H9 (cell line): Measurements from ENCODE around the gene COG3. TPM values are rescaled to one million over a fixed set of nuclear protein-coding genes. Genes with fewer than 3 reads are reported as not detected.

Experiments used
- DNase-seq: peaks from one replicate; pipeline ENCODE4 v3.0.0-alpha.2; 2017
- H2AFZ ChIP-seq: one replicate; pipeline ENCODE4 v1.6.1; 2013; ENCODE audit warnings: mild to moderate bottlenecking, low read length, control low read depth, moderate library complexity
- H2AK5ac ChIP-seq: 2 replicates; pipeline ENCODE4 v1.6.1; 2013; ENCODE audit warnings: low read length, control low read depth, mixed read lengths; ENCODE audit not compliant: insufficient read length
- H2BK120ac ChIP-seq: one replicate; pipeline ENCODE4 v1.6.1; 2013; ENCODE audit warnings: low read depth, mild to moderate bottlenecking, low read length, control low read depth, inconsistent platforms; ENCODE audit not compliant: poor library complexity, severe bottlenecking
- H2BK12ac ChIP-seq: 2 replicates; pipeline ENCODE4 v1.6.1; 2013; ENCODE audit warnings: low read length, control low read depth, mixed read lengths, low read depth; ENCODE audit not compliant: insufficient read length
- H2BK15ac ChIP-seq: 2 replicates; pipeline ENCODE4 v1.6.1; 2013; ENCODE audit warnings: low read depth, low read length, control low read depth
- H2BK20ac ChIP-seq: one replicate; pipeline ENCODE4 v1.6.1; 2013; ENCODE audit warnings: low read depth, mild to moderate bottlenecking, low read length, control low read depth, inconsistent platforms; ENCODE audit not compliant: poor library complexity, severe bottlenecking
- H2BK5ac ChIP-seq: 2 replicates; pipeline ENCODE4 v1.6.1; 2013; ENCODE audit warnings: low read length, control low read depth, mixed read lengths; ENCODE audit not compliant: insufficient read length
- H3K14ac ChIP-seq: 2 replicates; pipeline ENCODE4 v1.6.1; 2013; ENCODE audit warnings: low read length, control low read depth; ENCODE audit not compliant: insufficient read depth
- H3K18ac ChIP-seq: 2 replicates; pipeline ENCODE4 v1.6.1; 2013; ENCODE audit warnings: low read depth, mild to moderate bottlenecking, mixed read lengths, low read length, control low read depth; ENCODE audit not compliant: insufficient read length
- H3K23ac ChIP-seq: 2 replicates; pipeline ENCODE4 v1.6.1; 2013; ENCODE audit warnings: low read length, control low read depth, mixed read lengths, low read depth; ENCODE audit not compliant: insufficient read length
- H3K23me2 ChIP-seq: 2 replicates; pipeline ENCODE4 v1.6.1; 2013; ENCODE audit warnings: low read depth, mild to moderate bottlenecking, mixed read lengths, low read length, control low read depth; ENCODE audit not compliant: insufficient read length, poor library complexity, severe bottlenecking
- H3K27ac ChIP-seq: 2 replicates; pipeline ENCODE4 v1.5.1; 2013; ENCODE audit warnings: low read length, control low read depth, mixed read lengths, low read depth; ENCODE audit not compliant: insufficient read length
- H3K27me3 ChIP-seq: 2 replicates; pipeline ENCODE4 v1.6.1; 2013; ENCODE audit warnings: low read length, control low read depth, inconsistent platforms; ENCODE audit not compliant: insufficient read depth
- H3K4ac ChIP-seq: 2 replicates; pipeline ENCODE4 v1.6.1; 2013; ENCODE audit warnings: low read depth, mild to moderate bottlenecking, control low read depth, inconsistent platforms, low read length, moderate library complexity
- H3K4me1 ChIP-seq: 2 replicates; pipeline ENCODE4 v1.6.1; 2013; ENCODE audit warnings: low read length, control low read depth, inconsistent platforms; ENCODE audit not compliant: insufficient read depth
- H3K4me2 ChIP-seq: 2 replicates; pipeline ENCODE4 v1.6.1; 2013; ENCODE audit warnings: low read length, control low read depth, mixed read lengths; ENCODE audit not compliant: insufficient read length, insufficient read depth
- H3K56ac ChIP-seq: 2 replicates; pipeline ENCODE4 v1.6.1; 2013; ENCODE audit warnings: low read depth, mild to moderate bottlenecking, mixed read lengths, low read length, control low read depth; ENCODE audit not compliant: insufficient read length
- H3K79me1 ChIP-seq: 2 replicates; pipeline ENCODE4 v1.6.1; 2013; ENCODE audit warnings: low read depth, mild to moderate bottlenecking, moderate library complexity, low read length, control low read depth, inconsistent platforms; ENCODE audit not compliant: insufficient read depth, poor library complexity, severe bottlenecking
- H3K79me2 ChIP-seq: 2 replicates; pipeline ENCODE4 v1.6.1; 2013; ENCODE audit warnings: low read length, control low read depth, inconsistent platforms; ENCODE audit not compliant: insufficient read depth
- H3K9ac ChIP-seq: 2 replicates; pipeline ENCODE4 v1.6.1; 2013; ENCODE audit warnings: low read length, control low read depth, mixed read lengths; ENCODE audit not compliant: insufficient read length; ENCODE audit errors: extremely low read depth
- H3K9me3 ChIP-seq: one replicate; pipeline ENCODE4 v1.6.1; 2013; ENCODE audit warnings: low read depth, low read length, inconsistent platforms; ENCODE audit not compliant: control insufficient read depth
- H3T11ph ChIP-seq: one replicate; pipeline ENCODE4 v1.6.1; 2013; ENCODE audit warnings: mild to moderate bottlenecking, low read length, control low read depth, inconsistent platforms
- H4K20me1 ChIP-seq: one replicate; pipeline ENCODE4 v1.6.1; 2013; ENCODE audit not compliant: control insufficient read depth, insufficient read length, insufficient read depth
- H4K5ac ChIP-seq: 2 replicates; pipeline ENCODE4 v1.6.1; 2013; ENCODE audit warnings: low read depth, mild to moderate bottlenecking, mixed read lengths, low read length, control low read depth; ENCODE audit not compliant: insufficient read length
- H4K8ac ChIP-seq: replicated peaks from 2 replicates; pipeline ENCODE4 v1.6.1; 2013; ENCODE audit warnings: low read length, control low read depth, mixed read lengths, low read depth; ENCODE audit not compliant: insufficient read length
- H4K91ac ChIP-seq: 2 replicates; pipeline ENCODE4 v1.6.1; 2013; ENCODE audit warnings: low read depth, mild to moderate bottlenecking, moderate library complexity, mixed read lengths, low read length, control low read depth; ENCODE audit not compliant: insufficient read length
- H3K27ac Mint-ChIP-seq, 3 experiments: 2 replicates in 2 of 3; 3 replicates in 1 of 3; pipeline ENCODE4 v1.8.0; 2020 to 2021; ENCODE audit warnings: mixed read lengths in 3 of 3, mild to moderate bottlenecking in 1 of 3, moderate library complexity in 1 of 3
- H3K27me3 Mint-ChIP-seq: 2 replicates; pipeline ENCODE4 v1.8.0; 2021; ENCODE audit warnings: low read depth, mild to moderate bottlenecking, moderate library complexity, mixed read lengths
- H3K36me3 Mint-ChIP-seq, 3 experiments: 2 replicates in 2 of 3; 3 replicates in 1 of 3; pipeline ENCODE4 v1.8.0; 2020 to 2021; ENCODE audit warnings: low read depth in 3 of 3, mixed read lengths in 3 of 3; ENCODE audit not compliant: insufficient read depth in 1 of 3
- H3K4me1 Mint-ChIP-seq, 2 experiments: 2 replicates each; pipeline ENCODE4 v1.8.0; 2020; ENCODE audit warnings: mixed read lengths in 2 of 2
- H3K4me3 Mint-ChIP-seq, 2 experiments: 2 replicates in 1 of 2; 3 replicates in 1 of 2; pipeline ENCODE4 v1.8.0; 2020 to 2021; ENCODE audit warnings: mild to moderate bottlenecking in 2 of 2, mixed read lengths in 2 of 2, moderate library complexity in 1 of 2
- H3K9me3 Mint-ChIP-seq, 2 experiments: 2 replicates in 1 of 2; 3 replicates in 1 of 2; pipeline ENCODE4 v1.8.0; 2020; ENCODE audit warnings: mild to moderate bottlenecking in 2 of 2, mixed read lengths in 2 of 2, moderate library complexity in 1 of 2
- WGBS: extraction: QIAGEN DNeasy Blood & Tissue Kit; methylation state at CpG from one replicate; pipeline ENCODE4 v1.1.7; 2013; ENCODE audit warnings: missing lambda C conversion rate, low lambda C conversion rate, mixed read lengths; ENCODE audit not compliant: insufficient read length; ENCODE audit errors: extremely low coverage; 5-methylcytosine and 5-hydroxymethylcytosine counted together
- total RNA-seq: library from RNA; stranded (reverse); gene quantifications from 2 replicates; pipeline ENCODE4 v1.2.1, GENCODE V29; 2021
- TF ChIP-seq, protein P1 (sequence below): fragments of 200-600 bp; sonication (generic); conservative IDR thresholded peaks from 3 replicates; pipeline ENCODE4 v1.8.0; 2021; ENCODE audit warnings: antibody characterized with exemption, mild to moderate bottlenecking

Gene COG3
- total RNA-seq, 1 experiment from 2014 or later = 16.5 TPM

DNA sequence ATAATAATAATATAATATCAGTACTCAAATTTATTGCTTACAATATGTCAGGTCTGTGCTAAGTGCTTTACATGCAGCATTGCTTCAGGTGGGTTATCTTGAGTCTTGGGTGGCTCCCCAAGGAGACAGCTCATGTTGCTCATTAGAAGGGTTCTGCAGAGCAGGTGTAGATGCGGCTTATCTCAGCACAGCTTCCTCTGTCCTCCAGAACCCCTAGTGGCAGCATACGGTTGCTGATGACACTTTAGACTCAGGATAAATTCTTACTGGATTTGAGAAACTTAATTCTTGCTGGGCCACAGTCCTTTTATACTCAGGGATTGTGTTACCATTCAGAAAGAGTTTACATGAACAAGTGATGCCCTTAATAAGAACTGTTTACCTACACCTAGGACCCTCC, 8.9 kb downstream of the COG3 start:
- no peak overlapping the region for H3K14ac ChIP-seq
- no peak overlapping the region for H2AK5ac ChIP-seq
- H3K23me2 ChIP-seq = no peaks in the 10 kb centered on the region
- H3K36me3 Mint-ChIP-seq = peaks cover 2 to 20% (median 13%) of the 10 kb centered on the region in 3 experiments; a peak in 5 of 7 replicates
- H3K56ac ChIP-seq = no peak overlapping the region
- no peak overlapping the region for H3K4me2 ChIP-seq
- H4K91ac ChIP-seq = no peak overlapping the region
- no peak overlapping the region for H2BK5ac ChIP-seq
- no peak overlapping the region for H2BK12ac ChIP-seq
- no CpG with 5 or more reads among the region's 2 CpGs for WGBS
- H3K4ac ChIP-seq = no peak overlapping the region
- no peaks in the 10 kb centered on the region for H4K20me1 ChIP-seq
- no peak overlapping the region for H3T11ph ChIP-seq
- no peak overlapping the region for H3K23ac ChIP-seq
- H3K27ac Mint-ChIP-seq = no peak overlapping the region
- no peak overlapping the region for H2BK120ac ChIP-seq
- no peak overlapping the region for H2BK20ac ChIP-seq
- no peaks in the 10 kb centered on the region for H3K4me1 ChIP-seq
- H3K79me1 ChIP-seq = peaks cover 2% of the 10 kb centered on the region
- no peaks in the 10 kb centered on the region for H3K9me3 ChIP-seq
- H3K27ac ChIP-seq = no peak overlapping the region
- H2AFZ ChIP-seq = no peak overlapping the region
- H3K4me3 Mint-ChIP-seq = no peak overlapping the region
- no peaks in the 10 kb centered on the region for H3K27me3 ChIP-seq
- no peak overlapping the region for H3K18ac ChIP-seq
- H3K4me1 Mint-ChIP-seq = peaks cover 2 to 6% of the 10 kb centered on the region in 2 experiments
- H4K5ac ChIP-seq = no peak overlapping the region
- no peak overlapping the region for H3K9ac ChIP-seq
- TF ChIP-seq, protein P1, sequence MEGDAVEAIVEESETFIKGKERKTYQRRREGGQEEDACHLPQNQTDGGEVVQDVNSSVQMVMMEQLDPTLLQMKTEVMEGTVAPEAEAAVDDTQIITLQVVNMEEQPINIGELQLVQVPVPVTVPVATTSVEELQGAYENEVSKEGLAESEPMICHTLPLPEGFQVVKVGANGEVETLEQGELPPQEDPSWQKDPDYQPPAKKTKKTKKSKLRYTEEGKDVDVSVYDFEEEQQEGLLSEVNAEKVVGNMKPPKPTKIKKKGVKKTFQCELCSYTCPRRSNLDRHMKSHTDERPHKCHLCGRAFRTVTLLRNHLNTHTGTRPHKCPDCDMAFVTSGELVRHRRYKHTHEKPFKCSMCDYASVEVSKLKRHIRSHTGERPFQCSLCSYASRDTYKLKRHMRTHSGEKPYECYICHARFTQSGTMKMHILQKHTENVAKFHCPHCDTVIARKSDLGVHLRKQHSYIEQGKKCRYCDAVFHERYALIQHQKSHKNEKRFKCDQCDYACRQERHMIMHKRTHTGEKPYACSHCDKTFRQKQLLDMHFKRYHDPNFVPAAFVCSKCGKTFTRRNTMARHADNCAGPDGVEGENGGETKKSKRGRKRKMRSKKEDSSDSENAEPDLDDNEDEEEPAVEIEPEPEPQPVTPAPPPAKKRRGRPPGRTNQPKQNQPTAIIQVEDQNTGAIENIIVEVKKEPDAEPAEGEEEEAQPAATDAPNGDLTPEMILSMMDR = peak; percentile 63
- H4K8ac ChIP-seq = no peak overlapping the region
- H3K27me3 Mint-ChIP-seq = no peaks in the 10 kb centered on the region
- no peak overlapping the region for H2BK15ac ChIP-seq
- no peaks in the 10 kb centered on the region; a peak in 2 of 5 replicates for H3K9me3 Mint-ChIP-seq
- DNase-seq = peak; percentile 37
- peaks cover 11% of the 10 kb centered on the region; the same call in 1 of the 2 replicates for H3K79me2 ChIP-seq
